Neutrophil (primary cell): ENCODE measurements around the gene CLSTN2.

Experiments used
- H3K27ac ChIP-seq: fragments of 200-600 bp; sonication (generic); 2 replicates; pipeline ENCODE4 v1.5.1; 2016; ENCODE audit warnings: mild to moderate bottlenecking, moderate library complexity
- H3K27me3 ChIP-seq: fragments of 200-600 bp; sonication (generic); 2 replicates; pipeline ENCODE4 v1.6.0; 2016; ENCODE audit warnings: mild to moderate bottlenecking
- H3K36me3 ChIP-seq: fragments of 200-600 bp; sonication (generic); 2 replicates; pipeline ENCODE4 v1.5.1; 2017
- H3K4me1 ChIP-seq, 2 experiments: fragments of 200-600 bp in 1 of 2; sonication (generic) in 1 of 2; 1 replicate in 1 of 2; 2 replicates in 1 of 2; pipeline versions ENCODE4 v1.5.1 to v1.6.1; 2013 to 2016; ENCODE audit warnings: low read depth in 1 of 2, low read length in 1 of 2, mild to moderate bottlenecking in 1 of 2, moderate library complexity in 1 of 2; ENCODE audit not compliant: control insufficient read depth in 1 of 2, insufficient read depth in 1 of 2
- H3K4me3 ChIP-seq, 2 experiments: fragments of 200-600 bp in 1 of 2; sonication (generic) in 1 of 2; 1 replicate in 1 of 2; 2 replicates in 1 of 2; pipeline ENCODE4 v1.5.1; 2013 to 2016; ENCODE audit warnings: low read depth in 1 of 2, low read length in 1 of 2, mild to moderate bottlenecking in 1 of 2, moderate library complexity in 1 of 2
- H3K9me3 ChIP-seq: fragments of 200-600 bp; sonication (generic); 2 replicates; pipeline ENCODE4 v1.5.1; 2016
- CTCF ChIP-seq: fragments of 200-600 bp; sonication (generic); IDR thresholded peaks from 2 replicates; pipeline ENCODE4 v1.5.1; 2016; ENCODE audit warnings: antibody characterized with exemption

Gene CLSTN2

DNA sequence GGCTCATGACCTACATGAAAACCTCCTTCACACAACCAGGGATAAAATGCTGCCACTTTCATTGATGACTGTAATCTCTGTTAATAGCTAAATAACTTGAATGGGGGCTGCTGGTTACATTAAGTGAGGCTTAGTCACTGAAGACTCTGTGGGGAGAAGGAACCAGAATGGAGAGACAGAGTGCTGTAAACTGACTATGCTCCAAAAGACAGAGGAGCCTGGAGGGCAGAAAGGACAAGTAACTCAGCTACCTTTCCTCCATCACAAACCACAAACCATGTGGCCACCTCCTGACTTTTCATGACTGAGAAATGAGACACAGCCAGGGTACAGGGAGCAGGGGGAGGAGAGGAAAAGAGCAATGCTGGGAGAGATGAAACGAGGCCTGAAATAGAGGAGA is 645.8 kb downstream of the CLSTN2 start:
- Histone ChIP-seq H3K27me3 (no peaks in the 10 kb centered on the region), H3K27ac (no peak overlapping the region), H3K36me3 (no peaks in the 10 kb centered on the region), H3K9me3 (no peaks in the 10 kb centered on the region), H3K4me1 (no peaks in the 10 kb centered on the region), H3K4me3 (no peak overlapping the region)
- no peak for TF ChIP-seq CTCF

- TF ChIP-seq CTCF, result no peak
- H3K36me3 ChIP-seq, result no peaks in the 10 kb centered on the region
- H3K27ac ChIP-seq, result no peak overlapping the region
- H3K4me3 ChIP-seq, result no peak overlapping the region
- no peaks in the 10 kb centered on the region for H3K4me1 ChIP-seq
- H3K27me3 ChIP-seq, result no peaks in the 10 kb centered on the region
- no peaks in the 10 kb centered on the region for H3K9me3 ChIP-seq
These were observed 649.6 kb downstream of the CLSTN2 start for GRCh38 chr3:140584549-140584948.

GRCh38 chr3:140585828-140586227 is 650.8 kb downstream of the CLSTN2 start:
- no peak overlapping the region for H3K4me3 ChIP-seq
- TF ChIP-seq CTCF, result no peak
- H3K36me3 ChIP-seq, result no peaks in the 10 kb centered on the region
- H3K4me1 ChIP-seq, result no peaks in the 10 kb centered on the region
- no peak overlapping the region for H3K27ac ChIP-seq
- H3K9me3 ChIP-seq, result no peaks in the 10 kb centered on the region
- H3K27me3 ChIP-seq, result no peaks in the 10 kb centered on the region

DNA sequence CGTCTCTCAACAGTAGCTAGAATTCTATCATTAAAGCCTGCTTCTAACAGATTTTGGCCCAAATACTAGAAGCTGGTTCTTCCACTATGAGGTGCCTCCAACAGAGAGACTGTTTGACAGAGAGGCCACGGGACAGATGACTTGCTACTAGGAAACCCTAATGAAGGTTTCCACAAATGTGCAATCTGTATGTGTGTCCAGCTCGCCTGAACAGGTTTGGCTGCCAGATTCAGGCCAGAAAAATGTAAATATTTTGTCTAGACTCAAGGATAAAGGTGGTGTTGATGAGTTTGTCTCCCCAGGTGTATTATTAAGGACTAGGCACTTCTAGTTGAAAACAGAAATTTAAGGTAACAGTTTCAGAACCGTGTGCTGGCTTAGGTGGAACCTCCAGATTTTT is 651.3 kb downstream of the CLSTN2 start:
- Histone ChIP-seq H3K27ac (no peak overlapping the region), H3K4me1 (no peaks in the 10 kb centered on the region), H3K36me3 (no peaks in the 10 kb centered on the region), H3K9me3 (no peaks in the 10 kb centered on the region), H3K4me3 (no peak overlapping the region), H3K27me3 (no peaks in the 10 kb centered on the region)
- TF ChIP-seq CTCF, result no peak

DNA sequence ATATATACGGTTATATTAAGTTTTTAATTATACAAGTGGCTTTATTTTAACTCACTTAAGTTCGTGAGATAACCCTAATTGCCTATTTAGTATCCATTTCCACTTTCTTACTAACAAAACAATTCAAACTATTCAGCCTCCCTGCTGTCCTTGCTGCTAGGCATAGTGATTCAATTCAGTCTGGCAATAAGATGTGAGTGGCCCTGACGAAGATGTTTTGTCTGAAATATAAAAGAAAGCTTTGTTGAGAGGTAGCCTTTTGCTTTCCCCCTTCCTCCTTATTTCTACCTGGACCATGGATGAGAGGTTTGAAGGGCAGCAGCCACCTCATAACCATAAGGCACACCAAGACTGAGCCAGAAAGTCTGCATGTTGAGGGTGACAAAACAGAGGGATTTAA is 653.6 kb downstream of the CLSTN2 start:
- TF ChIP-seq CTCF, result no peak
- H3K4me1 ChIP-seq, result no peaks in the 10 kb centered on the region
- no peaks in the 10 kb centered on the region for H3K36me3 ChIP-seq
- H3K9me3 ChIP-seq, result no peaks in the 10 kb centered on the region
- H3K27ac ChIP-seq, result no peak overlapping the region
- H3K27me3 ChIP-seq, result no peaks in the 10 kb centered on the region
- H3K4me3 ChIP-seq, result no peak overlapping the region

GRCh38 chr3:140593766-140594165 is 658.8 kb downstream of the CLSTN2 start:
- TF ChIP-seq CTCF, result no peak
- no peaks in the 10 kb centered on the region for H3K36me3 ChIP-seq
- no peak overlapping the region for H3K27ac ChIP-seq
- H3K9me3 ChIP-seq, result no peaks in the 10 kb centered on the region
- no peaks in the 10 kb centered on the region for H3K27me3 ChIP-seq
- no peaks in the 10 kb centered on the region for H3K4me1 ChIP-seq
- no peak overlapping the region for H3K4me3 ChIP-seq
